HepG2 (cell line): ENCODE results near the gene PHF2. TPM values are rescaled to one million over a fixed set of nuclear protein-coding genes. Genes with fewer than 3 reads are reported as not detected.

ENCODE experiments used
- ATAC-seq: fragments of 200-7000 bp; cut with Tn5 transposase; 3 replicates; pipeline ENCODE4 v1.9.1; 2020; ENCODE audit warnings: mild to moderate bottlenecking, moderate library complexity
- BruUV-seq: library from RNA; stranded (reverse); fragments of 400-500 nt; replicated peaks from 2 replicates; lab custom pipeline; 2021; lab: Mats Ljungman, UMichigan
- CTCF ChIA-PET: fragments of 300-600 bp; formaldehyde crosslinking; extraction: SDS; loops from one replicate; lab custom pipeline; 2021; ENCODE audit warnings: low total read pairs, inconsistent platforms, low intra/inter-chr PET ratio; lab: Yijun Ruan, JAX
- POLR2A ChIA-PET: fragments of 350-600 bp; sonication (Branson Sonifier 250); formaldehyde crosslinking; loops from one replicate; lab custom pipeline; 2020; ENCODE audit warnings: antibody characterized with exemption, inconsistent platforms; lab: Yijun Ruan, JAX
- DNase-seq: peaks from one replicate; pipeline ENCODE4 v3.0.0-alpha.2; 2015; ENCODE audit warnings: low spot score
- FAIRE-seq: peaks from 3 replicates; lab custom pipeline; 2011; peaks lifted over from hg19 to GRCh38; lab: Jason Lieb, UNC
- H2AFZ ChIP-seq: one replicate; pipeline ENCODE4 v1.6.1; 2011; ENCODE audit warnings: low read length, inconsistent platforms
- H3K27ac ChIP-seq: fragments of 300-600 bp; 3 replicates; pipeline ENCODE4 v1.8.0; 2011; ENCODE audit warnings: mixed run types, mild to moderate bottlenecking, mixed read lengths, low read length, inconsistent platforms; ENCODE audit not compliant: insufficient read depth; ENCODE audit errors: extremely low read length
- H3K27me3 ChIP-seq, 2 experiments: fragments of 200-600 bp in 1 of 2; 2 replicates in 1 of 2; 3 replicates in 1 of 2; pipeline versions ENCODE4 v1.6.0 to v1.8.0; 2011; ENCODE audit warnings: low read length in 2 of 2, mild to moderate bottlenecking in 2 of 2, moderate library complexity in 2 of 2, inconsistent platforms in 1 of 2; ENCODE audit not compliant: insufficient read depth in 2 of 2, control insufficient read depth in 1 of 2
- H3K36me3 ChIP-seq, 2 experiments: fragments of 200-600 bp in 1 of 2; replicated peaks in 1 of 2; 2 replicates in 1 of 2; 3 replicates in 1 of 2; pipeline versions ENCODE4 v1.5.1 to v1.8.0; 2011; ENCODE audit warnings: low read length in 2 of 2, inconsistent platforms in 1 of 2; ENCODE audit not compliant: insufficient read depth in 2 of 2, control insufficient read depth in 1 of 2
- H3K4me1 ChIP-seq: 2 replicates; pipeline ENCODE4 v1.5.1; 2012; ENCODE audit warnings: low read length, inconsistent platforms; ENCODE audit not compliant: insufficient read depth
- H3K4me2 ChIP-seq: 2 replicates; pipeline ENCODE4 v1.6.0; 2011; ENCODE audit warnings: low read depth, low read length, inconsistent platforms
- H3K4me3 ChIP-seq, 3 experiments: fragments of 200-600 bp in 1 of 3; sonication (generic), shearing (Covaris generic) in 1 of 3; replicated peaks in 1 of 3; 2 replicates each; pipeline ENCODE4 v1.5.1; 2011 to 2016; ENCODE audit warnings: low read length in 3 of 3, inconsistent platforms in 2 of 3, low read depth in 2 of 3, mild to moderate bottlenecking in 2 of 3, control low read depth in 1 of 3, mixed read lengths in 1 of 3; ENCODE audit not compliant: insufficient read depth in 1 of 3
- H3K79me2 ChIP-seq: one replicate; pipeline ENCODE4 v1.6.1; 2011; ENCODE audit warnings: low read length, inconsistent platforms; ENCODE audit not compliant: insufficient read depth
- H3K9ac ChIP-seq: 2 replicates; pipeline ENCODE4 v1.6.0; 2011; ENCODE audit warnings: mild to moderate bottlenecking, low read depth, low read length, inconsistent platforms; ENCODE audit not compliant: insufficient read depth
- H3K9me3 ChIP-seq: 2 replicates; pipeline ENCODE4 v1.5.1; 2012; ENCODE audit warnings: mild to moderate bottlenecking, low read length
- H4K20me1 ChIP-seq: 2 replicates; pipeline ENCODE4 v1.6.0; 2011; ENCODE audit warnings: inconsistent platforms, mild to moderate bottlenecking, low read length, moderate library complexity; ENCODE audit not compliant: insufficient read depth
- HIVEP1 ChIP-seq: sonication (generic); formaldehyde crosslinking; IDR thresholded peaks from 2 replicates; pipeline ENCODE4 v1.4.0; 2020; ENCODE audit warnings: mild to moderate bottlenecking, missing genetic modification reagents
- MYPOP ChIP-seq: sonication (generic); formaldehyde crosslinking; IDR thresholded peaks from 2 replicates; pipeline ENCODE4 v1.8.1; 2023; ENCODE audit warnings: mild to moderate bottlenecking, moderate library complexity, missing genetic modification reagents
- PHF8 ChIP-seq: sonication (generic); formaldehyde crosslinking; IDR thresholded peaks from 2 replicates; pipeline ENCODE4 v1.5.0; 2020; ENCODE audit warnings: missing genetic modification reagents
- RFX3 ChIP-seq: IDR thresholded peaks from 2 replicates; pipeline ENCODE4 v1.6.1; 2016; ENCODE audit warnings: missing biosample characterization, missing genetic modification reagents
- SALL2 ChIP-seq: sonication (generic); formaldehyde crosslinking; IDR thresholded peaks from 2 replicates; pipeline ENCODE4 v1.8.1; 2023; ENCODE audit warnings: mild to moderate bottlenecking, missing genetic modification reagents, inconsistent platforms
- SIX4 ChIP-seq: sonication (generic); formaldehyde crosslinking; IDR thresholded peaks from 2 replicates; pipeline ENCODE4 v1.4.0; 2020; ENCODE audit warnings: missing genetic modification reagents
- ZBTB8A ChIP-seq: sonication (generic); formaldehyde crosslinking; IDR thresholded peaks from 2 replicates; pipeline ENCODE4 v1.4.0; 2020; ENCODE audit warnings: mild to moderate bottlenecking, low read depth, missing genetic modification reagents, borderline replicate concordance
- ZFP36L1 ChIP-seq: sonication (generic); formaldehyde crosslinking; IDR thresholded peaks from 2 replicates; pipeline ENCODE4 v1.8.0; 2022; ENCODE audit warnings: mild to moderate bottlenecking, missing genetic modification reagents, moderate library complexity
- ZNF329 ChIP-seq: sonication (generic); formaldehyde crosslinking; IDR thresholded peaks from 2 replicates; pipeline ENCODE4 v1.9.0; 2021; ENCODE audit warnings: low read depth, mild to moderate bottlenecking, missing genetic modification reagents
- ZNF44 ChIP-seq: sonication (generic); formaldehyde crosslinking; IDR thresholded peaks from 2 replicates; pipeline ENCODE4 v1.5.1; 2020; ENCODE audit warnings: mild to moderate bottlenecking, missing genetic modification reagents
- ZNF569 ChIP-seq: sonication (generic); formaldehyde crosslinking; IDR thresholded peaks from 2 replicates; pipeline ENCODE4 v1.5.0; 2020; ENCODE audit warnings: mild to moderate bottlenecking, missing genetic modification reagents, moderate library complexity, borderline replicate concordance
- ZNF629 ChIP-seq: sonication (generic); formaldehyde crosslinking; conservative IDR thresholded peaks from 2 replicates; pipeline ENCODE4 v1.5.0; 2020; ENCODE audit warnings: missing genetic modification reagents
- ZNF781 ChIP-seq: sonication (generic); formaldehyde crosslinking; IDR thresholded peaks from 2 replicates; pipeline ENCODE4 v1.5.1; 2020; ENCODE audit warnings: borderline replicate concordance, mild to moderate bottlenecking, missing genetic modification reagents; ENCODE audit errors: not compliant biosample characterization
- WGBS: methylation state at CpG from one replicate; pipeline ENCODE4 v1.1.6; 2017; ENCODE audit warnings: low lambda C conversion rate; 5-methylcytosine and 5-hydroxymethylcytosine counted together
- in situ Hi-C: cut with HindIII; loops from 2 replicates; pipeline ENCODE4 v1.10.0; 2017; ENCODE audit warnings: low pct_unique_long_range_greater_than_20kb; ENCODE audit not compliant: extremely low pct_ligation_motif_present
- intact Hi-C: fragments of 100-400 bp; cut with micrococcal nuclease; formaldehyde crosslinking; loops from one replicate; pipeline ENCODE4 v1.10.0; 2022; ENCODE audit not compliant: unreplicated experiment
- polyA plus RNA-seq, 8 experiments: library from polyadenylated mRNA; depleted of rRNA in 3 of 8; stranded (reverse) in 7 of 8; unstranded in 1 of 8; fragments of >200 nt; fragmentation: Illumina TruSeq in 4 of 8; extraction: Trizol in 4 of 8; gene quantifications; 2 replicates each; pipeline versions ENCODE4 v1.2.1 to v1.2.3, GENCODE V29; 2011 to 2016; ENCODE audit warnings: low read depth in 4 of 8, missing spikeins in 1 of 8, mixed read lengths in 1 of 8; ENCODE audit not compliant: insufficient read depth in 1 of 8
- total RNA-seq, 5 experiments: library from RNA; depleted of rRNA; stranded (reverse); fragments of >200 nt; fragmentation: Illumina TruSeq; extraction: Trizol; gene quantifications; 2 replicates each; pipeline ENCODE4 v1.2.3, GENCODE V29; 2016; ENCODE audit warnings: low read depth in 1 of 5
- TF ChIP-seq, protein P1 (sequence below): sonication (generic); formaldehyde crosslinking; IDR thresholded peaks from 2 replicates; pipeline ENCODE4 v1.4.0; 2020; ENCODE audit warnings: missing genetic modification reagents, borderline replicate concordance
- TF ChIP-seq, protein P2 (sequence below): sonication (generic); formaldehyde crosslinking; IDR thresholded peaks from 2 replicates; pipeline ENCODE4 v1.4.0; 2020; ENCODE audit warnings: missing genetic modification reagents

PHF2 gene
- total and polyA plus RNA-seq, 2 of the 13 experiments (the other 11 are each of a cell fraction or from before 2014, with no cell fraction given): 6.6 to 9.1 TPM

GRCh38 chr9:93596399-93596798, 20.0 kb downstream of the PHF2 start:
- no peaks in the 10 kb centered on the region; the same call in 1 of the 2 replicates for H4K20me1 ChIP-seq
- DNase-seq (no peak), FAIRE-seq (no peak), ATAC-seq (no peak)
- no peak for TF ChIP-seq MYPOP (CRISPR knock-in tag)
- no peak for TF ChIP-seq ZNF781
- no peak for TF ChIP-seq ZNF629 (CRISPR knock-in tag)
- no peak for TF ChIP-seq ZFP36L1 (CRISPR knock-in tag)
- no peak for TF ChIP-seq ZBTB8A (CRISPR knock-in tag)
- TF ChIP-seq ZNF44: no peak
- TF ChIP-seq SALL2: no peak
- TF ChIP-seq RFX3 (CRISPR knock-in tag): no peak
- no peak for TF ChIP-seq PHF8 (CRISPR knock-in tag)
- no peak for TF ChIP-seq SIX4 (CRISPR knock-in tag)
- TF ChIP-seq, protein P1, sequence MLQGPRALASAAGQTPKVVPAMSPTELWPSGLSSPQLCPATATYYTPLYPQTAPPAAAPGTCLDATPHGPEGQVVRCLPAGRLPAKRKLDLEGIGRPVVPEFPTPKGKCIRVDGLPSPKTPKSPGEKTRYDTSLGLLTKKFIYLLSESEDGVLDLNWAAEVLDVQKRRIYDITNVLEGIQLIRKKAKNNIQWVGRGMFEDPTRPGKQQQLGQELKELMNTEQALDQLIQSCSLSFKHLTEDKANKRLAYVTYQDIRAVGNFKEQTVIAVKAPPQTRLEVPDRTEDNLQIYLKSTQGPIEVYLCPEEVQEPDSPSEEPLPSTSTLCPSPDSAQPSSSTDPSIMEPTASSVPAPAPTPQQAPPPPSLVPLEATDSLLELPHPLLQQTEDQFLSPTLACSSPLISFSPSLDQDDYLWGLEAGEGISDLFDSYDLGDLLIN (CRISPR knock-in tag): no peak
- no peak for TF ChIP-seq ZNF569 (CRISPR knock-in tag)
- no peak for TF ChIP-seq ZNF329 (CRISPR knock-in tag)
- TF ChIP-seq HIVEP1: no peak
- TF ChIP-seq, protein P2, sequence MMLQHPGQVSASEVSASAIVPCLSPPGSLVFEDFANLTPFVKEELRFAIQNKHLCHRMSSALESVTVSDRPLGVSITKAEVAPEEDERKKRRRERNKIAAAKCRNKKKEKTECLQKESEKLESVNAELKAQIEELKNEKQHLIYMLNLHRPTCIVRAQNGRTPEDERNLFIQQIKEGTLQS (CRISPR knock-in tag): no peak
- no peak overlapping the region for H3K27ac ChIP-seq
- ChIA-PET POLR2A (no interaction called here), CTCF (no interaction called here)
- H3K4me1 ChIP-seq: peaks cover 28% of the 10 kb centered on the region
- no peak overlapping the region for H3K4me2 ChIP-seq
- in situ Hi-C loops (no loop called here), intact Hi-C loops (no loop called here)
- no peaks in the 10 kb centered on the region for H3K36me3 ChIP-seq
- peaks cover 18% of the 10 kb centered on the region for H3K79me2 ChIP-seq
- H3K4me3 ChIP-seq: no peak overlapping the region
- H2AFZ ChIP-seq: no peak overlapping the region
- H3K27me3 ChIP-seq: no peaks in the 10 kb centered on the region
- H3K9me3 ChIP-seq: no peaks in the 10 kb centered on the region
- BruUV-seq: no TSS peak
- H3K9ac ChIP-seq: no peak overlapping the region
- WGBS: 73% methylated on average over 4 of the region's 4 CpGs
